ENCODE measurements around the gene GABRP. TPM values are rescaled to one million over a fixed set of nuclear protein-coding genes. Genes with fewer than 3 reads are reported as not detected.

The GABRP gene
- total and polyA plus RNA-seq, 2 experiments from 2014 or later = 3.6 to 6.3 TPM

GRCh38 chr5:170844651-170845050 lies 61.1 kb downstream of the GABRP start:
- Histone ChIP-seq H3K27me3 (ENCODE audit: insufficient read depth) (no peaks in the 10 kb centered on the region), H2AFZ (no peak overlapping the region), H3K36me3 (ENCODE audit: insufficient read depth) (no peaks in the 10 kb centered on the region), H3K79me2 (replicated peaks; ENCODE audit: insufficient read depth) (no peaks in the 10 kb centered on the region), H4K20me1 (replicated peaks; ENCODE audit: insufficient read depth) (no peaks in the 10 kb centered on the region), H3K4me2 (no peak overlapping the region), H3K4me1 (ENCODE audit: insufficient read depth) (no peaks in the 10 kb centered on the region), H3K9me2 (ENCODE audit: insufficient read depth) (no peaks in the 10 kb centered on the region), H3F3A (replicated peaks; ENCODE audit: low read depth) (no peaks in the 10 kb centered on the region), H3K4me3 (no peak overlapping the region), H3K27ac (ENCODE audit: low read depth) (no peak overlapping the region)
- no peak for DNase-seq (ENCODE audit: low spot score)
- Mint-ChIP-seq H3K36me3 (ENCODE audit: low read depth) (no peaks in the 10 kb centered on the region), H3K4me3 (no peak overlapping the region), H3K27ac (no peak overlapping the region), H3K27me3 (ENCODE audit: insufficient read depth, low read depth, poor library complexity) (peaks cover 2% of the 10 kb centered on the region), H3K4me1 (no peaks in the 10 kb centered on the region), H3K9me3 (no peaks in the 10 kb centered on the region)
- no peak for ATAC-seq
- TF ChIP-seq CREB1 (CRISPR knock-in tag; IDR thresholded peaks at IDR 0.05; ENCODE audit: low read depth) = no peak
- TF ChIP-seq, protein P1, sequence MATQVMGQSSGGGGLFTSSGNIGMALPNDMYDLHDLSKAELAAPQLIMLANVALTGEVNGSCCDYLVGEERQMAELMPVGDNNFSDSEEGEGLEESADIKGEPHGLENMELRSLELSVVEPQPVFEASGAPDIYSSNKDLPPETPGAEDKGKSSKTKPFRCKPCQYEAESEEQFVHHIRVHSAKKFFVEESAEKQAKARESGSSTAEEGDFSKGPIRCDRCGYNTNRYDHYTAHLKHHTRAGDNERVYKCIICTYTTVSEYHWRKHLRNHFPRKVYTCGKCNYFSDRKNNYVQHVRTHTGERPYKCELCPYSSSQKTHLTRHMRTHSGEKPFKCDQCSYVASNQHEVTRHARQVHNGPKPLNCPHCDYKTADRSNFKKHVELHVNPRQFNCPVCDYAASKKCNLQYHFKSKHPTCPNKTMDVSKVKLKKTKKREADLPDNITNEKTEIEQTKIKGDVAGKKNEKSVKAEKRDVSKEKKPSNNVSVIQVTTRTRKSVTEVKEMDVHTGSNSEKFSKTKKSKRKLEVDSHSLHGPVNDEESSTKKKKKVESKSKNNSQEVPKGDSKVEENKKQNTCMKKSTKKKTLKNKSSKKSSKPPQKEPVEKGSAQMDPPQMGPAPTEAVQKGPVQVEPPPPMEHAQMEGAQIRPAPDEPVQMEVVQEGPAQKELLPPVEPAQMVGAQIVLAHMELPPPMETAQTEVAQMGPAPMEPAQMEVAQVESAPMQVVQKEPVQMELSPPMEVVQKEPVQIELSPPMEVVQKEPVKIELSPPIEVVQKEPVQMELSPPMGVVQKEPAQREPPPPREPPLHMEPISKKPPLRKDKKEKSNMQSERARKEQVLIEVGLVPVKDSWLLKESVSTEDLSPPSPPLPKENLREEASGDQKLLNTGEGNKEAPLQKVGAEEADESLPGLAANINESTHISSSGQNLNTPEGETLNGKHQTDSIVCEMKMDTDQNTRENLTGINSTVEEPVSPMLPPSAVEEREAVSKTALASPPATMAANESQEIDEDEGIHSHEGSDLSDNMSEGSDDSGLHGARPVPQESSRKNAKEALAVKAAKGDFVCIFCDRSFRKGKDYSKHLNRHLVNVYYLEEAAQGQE (IDR thresholded peaks at IDR 0.05; ENCODE audit: unreplicated experiment) = no peak
- TF ChIP-seq POLR2AphosphoS5 (IDR thresholded peaks at IDR 0.05; ENCODE audit: low read depth) = no peak
- no peak for TF ChIP-seq ZNF331 (CRISPR knock-in tag; IDR thresholded peaks at IDR 0.05; ENCODE audit: low read depth)
- TF ChIP-seq JUNB (IDR thresholded peaks at IDR 0.05; ENCODE audit: unreplicated experiment) = no peak
- TF ChIP-seq, protein P2, sequence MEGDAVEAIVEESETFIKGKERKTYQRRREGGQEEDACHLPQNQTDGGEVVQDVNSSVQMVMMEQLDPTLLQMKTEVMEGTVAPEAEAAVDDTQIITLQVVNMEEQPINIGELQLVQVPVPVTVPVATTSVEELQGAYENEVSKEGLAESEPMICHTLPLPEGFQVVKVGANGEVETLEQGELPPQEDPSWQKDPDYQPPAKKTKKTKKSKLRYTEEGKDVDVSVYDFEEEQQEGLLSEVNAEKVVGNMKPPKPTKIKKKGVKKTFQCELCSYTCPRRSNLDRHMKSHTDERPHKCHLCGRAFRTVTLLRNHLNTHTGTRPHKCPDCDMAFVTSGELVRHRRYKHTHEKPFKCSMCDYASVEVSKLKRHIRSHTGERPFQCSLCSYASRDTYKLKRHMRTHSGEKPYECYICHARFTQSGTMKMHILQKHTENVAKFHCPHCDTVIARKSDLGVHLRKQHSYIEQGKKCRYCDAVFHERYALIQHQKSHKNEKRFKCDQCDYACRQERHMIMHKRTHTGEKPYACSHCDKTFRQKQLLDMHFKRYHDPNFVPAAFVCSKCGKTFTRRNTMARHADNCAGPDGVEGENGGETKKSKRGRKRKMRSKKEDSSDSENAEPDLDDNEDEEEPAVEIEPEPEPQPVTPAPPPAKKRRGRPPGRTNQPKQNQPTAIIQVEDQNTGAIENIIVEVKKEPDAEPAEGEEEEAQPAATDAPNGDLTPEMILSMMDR (conservative IDR thresholded peaks at IDR 0.05; ENCODE audit: low read depth in 2 of 2) = no peak
- TF ChIP-seq STAT1 (IDR thresholded peaks at IDR 0.05; ENCODE audit: unreplicated experiment) = no peak
- no peak for TF ChIP-seq ZNF114 (CRISPR knock-in tag; IDR thresholded peaks at IDR 0.05)
- TF ChIP-seq EZH2 (IDR thresholded peaks at IDR 0.05; ENCODE audit: low read depth, unreplicated experiment) = no peak
- no peak for TF ChIP-seq ETS1 (IDR thresholded peaks at IDR 0.05)
- TF ChIP-seq, protein P3, sequence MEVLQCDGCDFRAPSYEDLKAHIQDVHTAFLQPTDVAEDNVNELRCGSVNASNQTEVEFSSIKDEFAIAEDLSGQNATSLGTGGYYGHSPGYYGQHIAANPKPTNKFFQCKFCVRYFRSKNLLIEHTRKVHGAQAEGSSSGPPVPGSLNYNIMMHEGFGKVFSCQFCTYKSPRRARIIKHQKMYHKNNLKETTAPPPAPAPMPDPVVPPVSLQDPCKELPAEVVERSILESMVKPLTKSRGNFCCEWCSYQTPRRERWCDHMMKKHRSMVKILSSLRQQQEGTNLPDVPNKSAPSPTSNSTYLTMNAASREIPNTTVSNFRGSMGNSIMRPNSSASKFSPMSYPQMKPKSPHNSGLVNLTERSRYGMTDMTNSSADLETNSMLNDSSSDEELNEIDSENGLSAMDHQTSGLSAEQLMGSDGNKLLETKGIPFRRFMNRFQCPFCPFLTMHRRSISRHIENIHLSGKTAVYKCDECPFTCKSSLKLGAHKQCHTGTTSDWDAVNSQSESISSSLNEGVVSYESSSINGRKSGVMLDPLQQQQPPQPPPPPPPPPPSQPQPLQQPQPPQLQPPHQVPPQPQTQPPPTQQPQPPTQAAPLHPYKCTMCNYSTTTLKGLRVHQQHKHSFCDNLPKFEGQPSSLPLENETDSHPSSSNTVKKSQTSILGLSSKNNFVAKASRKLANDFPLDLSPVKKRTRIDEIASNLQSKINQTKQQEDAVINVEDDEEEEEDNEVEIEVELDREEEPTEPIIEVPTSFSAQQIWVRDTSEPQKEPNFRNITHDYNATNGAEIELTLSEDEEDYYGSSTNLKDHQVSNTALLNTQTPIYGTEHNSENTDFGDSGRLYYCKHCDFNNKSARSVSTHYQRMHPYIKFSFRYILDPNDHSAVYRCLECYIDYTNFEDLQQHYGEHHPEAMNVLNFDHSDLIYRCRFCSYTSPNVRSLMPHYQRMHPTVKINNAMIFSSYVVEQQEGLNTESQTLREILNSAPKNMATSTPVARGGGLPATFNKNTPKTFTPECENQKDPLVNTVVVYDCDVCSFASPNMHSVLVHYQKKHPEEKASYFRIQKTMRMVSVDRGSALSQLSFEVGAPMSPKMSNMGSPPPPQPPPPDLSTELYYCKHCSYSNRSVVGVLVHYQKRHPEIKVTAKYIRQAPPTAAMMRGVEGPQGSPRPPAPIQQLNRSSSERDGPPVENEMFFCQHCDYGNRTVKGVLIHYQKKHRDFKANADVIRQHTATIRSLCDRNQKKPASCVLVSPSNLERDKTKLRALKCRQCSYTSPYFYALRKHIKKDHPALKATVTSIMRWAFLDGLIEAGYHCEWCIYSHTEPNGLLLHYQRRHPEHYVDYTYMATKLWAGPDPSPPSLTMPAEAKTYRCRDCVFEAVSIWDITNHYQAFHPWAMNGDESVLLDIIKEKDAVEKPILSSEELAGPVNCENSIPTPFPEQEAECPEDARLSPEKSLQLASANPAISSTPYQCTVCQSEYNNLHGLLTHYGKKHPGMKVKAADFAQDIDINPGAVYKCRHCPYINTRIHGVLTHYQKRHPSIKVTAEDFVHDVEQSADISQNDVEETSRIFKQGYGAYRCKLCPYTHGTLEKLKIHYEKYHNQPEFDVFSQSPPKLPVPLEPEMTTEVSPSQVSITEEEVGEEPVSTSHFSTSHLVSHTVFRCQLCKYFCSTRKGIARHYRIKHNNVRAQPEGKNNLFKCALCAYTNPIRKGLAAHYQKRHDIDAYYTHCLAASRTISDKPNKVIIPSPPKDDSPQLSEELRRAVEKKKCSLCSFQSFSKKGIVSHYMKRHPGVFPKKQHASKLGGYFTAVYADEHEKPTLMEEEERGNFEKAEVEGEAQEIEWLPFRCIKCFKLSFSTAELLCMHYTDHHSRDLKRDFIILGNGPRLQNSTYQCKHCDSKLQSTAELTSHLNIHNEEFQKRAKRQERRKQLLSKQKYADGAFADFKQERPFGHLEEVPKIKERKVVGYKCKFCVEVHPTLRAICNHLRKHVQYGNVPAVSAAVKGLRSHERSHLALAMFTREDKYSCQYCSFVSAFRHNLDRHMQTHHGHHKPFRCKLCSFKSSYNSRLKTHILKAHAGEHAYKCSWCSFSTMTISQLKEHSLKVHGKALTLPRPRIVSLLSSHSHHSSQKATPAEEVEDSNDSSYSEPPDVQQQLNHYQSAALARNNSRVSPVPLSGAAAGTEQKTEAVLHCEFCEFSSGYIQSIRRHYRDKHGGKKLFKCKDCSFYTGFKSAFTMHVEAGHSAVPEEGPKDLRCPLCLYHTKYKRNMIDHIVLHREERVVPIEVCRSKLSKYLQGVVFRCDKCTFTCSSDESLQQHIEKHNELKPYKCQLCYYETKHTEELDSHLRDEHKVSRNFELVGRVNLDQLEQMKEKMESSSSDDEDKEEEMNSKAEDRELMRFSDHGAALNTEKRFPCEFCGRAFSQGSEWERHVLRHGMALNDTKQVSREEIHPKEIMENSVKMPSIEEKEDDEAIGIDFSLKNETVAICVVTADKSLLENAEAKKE (CRISPR knock-in tag; IDR thresholded peaks at IDR 0.05) = no peak
- no peak for TF ChIP-seq NANOG (IDR thresholded peaks at IDR 0.05; ENCODE audit: borderline replicate concordance)

Measured in GM23338 (cell line).